Activated effector memory CD4-positive, alpha-beta T cell treated with anti-CD3 and anti-CD28 coated beads, Interleukin-2, amount 50 U/mL, for 16 hours (primary cell): ENCODE data around the gene PEDS1.
A peak's percentile ranks its signal among the peaks of the same experiment; 100 is the strongest.
"Not testable (repeated sequence)": the region's sequence is repeated elsewhere in the genome, so short reads cannot be mapped to it uniquely, and the experiment has no call there.

ENCODE experiments used
- DNase-seq: peaks from one replicate; pipeline ENCODE4 v3.0.0-alpha.2; 2020

PEDS1 gene

DNA sequence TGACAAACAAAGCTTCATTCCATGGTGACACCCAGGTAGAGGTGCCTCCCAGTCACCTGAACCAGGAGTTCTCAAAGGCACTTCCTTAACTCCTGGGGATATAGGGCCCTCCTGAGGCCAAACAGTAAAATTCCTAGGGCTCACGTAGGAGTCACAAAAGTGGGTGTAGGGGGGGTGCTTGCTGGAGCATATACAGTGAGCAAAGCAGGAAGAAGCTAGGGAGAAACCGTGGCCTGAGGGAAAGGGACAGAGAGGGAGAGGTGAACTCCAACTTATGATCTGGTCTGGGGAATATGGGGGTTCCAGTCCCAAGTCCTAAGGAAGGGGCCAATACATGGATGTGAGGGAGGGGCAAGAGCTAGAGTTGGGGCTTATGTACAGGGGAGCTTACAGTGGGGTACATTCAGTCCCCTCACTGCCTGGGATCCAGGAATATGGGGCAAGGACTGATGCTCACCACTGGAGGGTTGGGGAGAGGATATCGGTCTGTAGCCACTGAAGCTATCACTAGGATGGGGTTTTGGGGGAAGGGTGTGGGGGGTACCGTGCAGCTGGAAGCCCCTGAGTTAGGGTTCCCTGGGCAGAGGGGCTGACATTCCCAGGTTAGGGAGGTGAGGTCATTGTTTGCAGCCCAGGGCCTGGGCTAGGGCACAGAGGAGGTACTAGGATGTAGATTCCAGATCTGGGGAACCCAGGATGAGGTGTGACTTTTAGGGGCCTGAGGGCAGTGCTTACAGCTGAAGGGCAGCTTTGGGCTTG is 950 bp downstream of the PEDS1 start:
- DNase-seq: no peak

DNA sequence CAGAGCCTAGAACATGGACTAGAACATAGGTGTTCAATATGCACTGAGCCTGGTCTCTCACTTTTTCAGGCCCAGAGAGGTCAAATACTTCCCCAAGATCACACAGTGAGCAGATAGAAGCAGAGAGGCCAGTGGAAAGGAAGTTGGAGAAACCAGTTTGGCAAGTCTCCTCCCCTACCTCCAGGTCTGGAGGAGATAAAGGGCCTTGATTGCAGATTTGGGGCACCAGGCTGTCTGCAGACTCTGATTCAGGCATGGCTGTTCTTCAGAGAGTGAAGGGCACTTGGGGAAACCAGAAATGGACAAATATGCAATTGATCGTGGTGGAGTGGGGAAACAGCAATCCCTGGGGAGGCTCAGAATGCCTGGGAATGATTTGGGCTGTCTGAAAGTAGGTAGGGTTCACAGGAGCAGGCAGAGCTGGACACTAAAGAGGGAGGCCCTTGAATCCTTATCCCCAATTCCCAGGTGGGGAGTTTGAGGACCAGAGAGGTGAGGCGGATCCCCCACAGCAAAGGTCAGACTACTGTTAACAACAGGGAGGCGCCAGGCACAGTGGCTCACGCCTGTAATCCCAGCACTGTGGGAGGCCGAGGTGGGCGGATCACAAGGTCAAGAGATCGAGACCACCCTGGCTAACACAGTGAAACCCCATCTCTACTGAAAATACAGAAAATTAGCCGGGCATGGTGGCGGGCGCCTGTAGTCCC is 2.3 kb downstream of the PEDS1 start:
- DNase-seq: no peak

DNA sequence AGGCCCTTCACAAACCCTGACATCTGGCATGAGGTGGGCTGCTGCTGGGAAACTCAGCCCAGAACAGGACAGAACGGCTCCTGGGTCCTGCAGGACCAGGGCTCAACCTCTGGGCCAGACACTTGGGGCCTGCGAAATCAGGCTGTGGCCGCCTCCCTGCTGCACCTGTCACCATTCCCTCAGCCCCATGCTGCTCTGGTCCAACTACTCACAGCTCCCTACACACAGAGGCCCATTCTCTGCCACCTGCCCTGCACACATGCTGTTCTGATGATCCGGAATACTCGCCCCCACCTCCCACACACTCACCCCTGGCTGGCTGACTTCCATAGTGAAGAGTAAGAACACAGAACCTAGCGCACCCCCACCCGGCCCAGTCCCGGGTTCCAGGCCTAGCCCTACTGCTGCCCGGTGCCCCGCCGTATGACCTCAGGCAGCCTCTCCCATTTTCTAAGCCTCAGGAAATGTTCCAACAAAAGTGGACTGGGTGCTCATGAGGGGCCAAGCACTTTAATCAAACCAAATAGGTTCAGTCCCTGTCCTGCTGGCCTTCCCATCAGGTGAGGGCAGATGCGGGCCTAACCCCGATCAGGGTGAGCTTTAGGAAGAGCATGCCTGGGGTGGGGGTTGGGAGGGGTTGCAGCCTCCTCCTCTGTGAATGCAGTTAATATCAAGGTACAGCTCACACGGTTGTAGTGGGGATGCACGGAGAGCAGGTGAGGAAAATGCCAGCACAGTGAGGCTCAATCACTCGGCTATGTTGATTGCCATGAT is 3.9 kb downstream of the PEDS1 start:
- no peak for DNase-seq

DNA sequence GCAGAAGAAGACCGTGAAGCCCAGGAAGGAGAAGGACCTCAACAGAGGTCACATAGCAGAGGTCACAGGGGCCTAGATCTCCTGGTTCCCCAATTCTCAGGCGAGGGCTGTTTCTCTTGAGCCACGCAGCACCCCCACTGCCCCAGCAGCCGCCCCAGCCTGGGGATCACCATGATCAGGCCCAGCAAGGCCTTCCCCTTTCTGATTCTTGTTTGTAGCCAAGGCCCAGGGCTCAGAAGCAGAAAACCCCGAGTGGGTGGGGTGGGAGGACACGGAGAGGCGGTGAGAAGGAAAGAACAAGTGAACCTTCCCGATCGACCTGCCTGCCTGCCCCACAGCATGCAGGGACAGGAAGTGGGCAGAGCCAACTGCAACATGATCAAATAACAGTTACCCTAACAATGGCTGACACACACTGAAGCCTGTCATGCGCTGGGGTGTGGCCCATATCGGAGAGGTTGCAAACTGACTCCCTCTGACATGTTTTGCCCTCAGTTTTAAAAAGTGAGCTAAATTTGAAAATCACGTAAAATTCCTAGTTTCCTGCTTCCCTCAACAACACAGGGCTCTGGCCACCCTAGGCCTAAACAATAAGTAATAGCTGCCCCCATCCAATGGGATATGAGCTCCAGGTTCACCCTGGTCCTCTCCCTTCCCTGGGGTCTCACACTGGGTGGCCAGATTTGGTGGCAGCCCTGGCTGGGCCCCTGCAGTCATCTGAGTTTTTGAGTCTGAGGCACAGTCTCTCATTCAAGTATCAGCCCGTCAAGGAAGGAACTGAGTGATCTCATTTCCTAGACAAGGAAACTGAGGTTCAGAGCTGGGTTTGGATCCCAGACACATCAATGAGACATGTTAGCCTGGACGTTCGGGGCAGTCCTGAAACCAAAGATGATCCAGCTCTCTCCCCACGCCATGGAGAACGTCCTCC is 6.5 kb downstream of the PEDS1 start:
- peak; percentile 91 for DNase-seq

DNA sequence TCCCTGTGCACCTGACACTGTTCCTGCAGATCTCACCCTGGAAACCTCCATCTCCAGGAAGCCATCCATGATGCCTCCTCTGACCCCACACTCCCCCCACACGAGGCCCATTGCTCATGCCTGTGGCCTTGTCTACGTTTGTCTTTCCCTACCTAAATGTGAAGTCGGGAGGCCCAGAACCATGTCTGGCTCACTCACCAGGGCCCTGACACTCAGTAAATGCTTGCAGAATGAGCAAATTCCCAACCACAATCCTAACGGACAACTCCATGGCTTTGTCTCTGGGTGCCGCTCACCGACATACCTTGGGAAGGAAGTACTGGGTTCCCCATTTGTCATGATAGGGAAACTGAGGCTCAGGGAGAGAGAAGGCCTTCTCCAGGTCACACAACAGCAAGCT is 7.3 kb downstream of the PEDS1 start:
- no peak for DNase-seq

DNA sequence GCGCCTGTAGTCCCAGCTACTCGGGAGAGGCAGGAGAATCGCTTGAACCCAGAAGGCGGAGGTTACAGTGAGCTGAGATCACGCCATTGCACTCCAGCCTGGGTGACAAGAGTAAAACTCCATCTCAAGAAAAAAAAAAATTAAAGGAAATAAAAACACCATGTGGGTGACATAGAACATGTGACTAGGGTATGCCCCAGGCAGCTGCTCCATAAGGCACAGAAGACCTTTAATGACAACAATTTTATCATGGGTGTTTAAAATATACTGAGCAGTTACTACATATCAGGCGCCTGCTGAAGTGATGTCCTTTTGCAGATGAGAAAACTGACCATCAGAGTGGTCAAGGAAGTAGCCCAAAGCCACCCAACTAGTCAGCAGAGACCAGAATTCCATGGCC is 8.0 kb downstream of the PEDS1 start:
- no peak for DNase-seq

DNA sequence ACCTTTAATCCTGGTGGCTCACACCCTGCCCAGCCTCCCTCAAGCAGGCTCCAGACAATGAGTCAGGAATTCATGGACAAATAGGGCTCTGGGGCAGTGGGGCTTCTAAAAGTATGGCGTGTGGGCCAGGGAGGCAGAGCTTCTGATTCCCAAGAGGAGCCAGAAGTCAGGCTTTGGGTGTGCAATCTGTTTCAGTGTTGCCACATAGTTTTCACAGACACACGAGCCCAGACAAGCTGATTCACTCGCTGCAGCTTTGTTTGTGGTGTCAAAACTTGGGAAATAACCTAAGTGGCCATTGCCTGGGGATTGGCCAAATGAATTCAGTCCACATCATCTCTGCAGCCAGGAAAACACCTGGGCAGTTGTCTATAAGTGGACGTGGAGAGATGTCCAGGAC is 9.2 kb downstream of the PEDS1 start:
- DNase-seq: no peak

DNA sequence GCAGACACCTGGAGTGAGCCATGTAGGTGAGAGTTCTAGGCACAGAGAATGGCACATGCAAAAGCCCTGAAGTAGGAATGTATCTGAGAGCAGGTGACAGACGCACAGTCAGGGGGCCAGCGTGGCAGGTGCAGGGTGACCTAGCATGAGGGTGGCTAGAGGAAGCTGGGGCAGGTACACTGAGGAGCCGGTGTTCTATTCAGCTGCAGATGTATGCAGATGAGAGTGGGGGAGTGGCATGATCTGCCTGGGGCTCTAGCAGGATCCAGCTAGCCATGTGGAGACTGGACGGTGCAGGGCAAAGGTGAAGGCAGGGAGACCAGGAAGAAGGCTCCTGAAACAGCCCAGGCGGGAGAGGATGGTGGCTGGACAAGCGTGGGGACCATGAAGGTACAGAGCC is 10.7 kb downstream of the PEDS1 start:
- no peak for DNase-seq

DNA sequence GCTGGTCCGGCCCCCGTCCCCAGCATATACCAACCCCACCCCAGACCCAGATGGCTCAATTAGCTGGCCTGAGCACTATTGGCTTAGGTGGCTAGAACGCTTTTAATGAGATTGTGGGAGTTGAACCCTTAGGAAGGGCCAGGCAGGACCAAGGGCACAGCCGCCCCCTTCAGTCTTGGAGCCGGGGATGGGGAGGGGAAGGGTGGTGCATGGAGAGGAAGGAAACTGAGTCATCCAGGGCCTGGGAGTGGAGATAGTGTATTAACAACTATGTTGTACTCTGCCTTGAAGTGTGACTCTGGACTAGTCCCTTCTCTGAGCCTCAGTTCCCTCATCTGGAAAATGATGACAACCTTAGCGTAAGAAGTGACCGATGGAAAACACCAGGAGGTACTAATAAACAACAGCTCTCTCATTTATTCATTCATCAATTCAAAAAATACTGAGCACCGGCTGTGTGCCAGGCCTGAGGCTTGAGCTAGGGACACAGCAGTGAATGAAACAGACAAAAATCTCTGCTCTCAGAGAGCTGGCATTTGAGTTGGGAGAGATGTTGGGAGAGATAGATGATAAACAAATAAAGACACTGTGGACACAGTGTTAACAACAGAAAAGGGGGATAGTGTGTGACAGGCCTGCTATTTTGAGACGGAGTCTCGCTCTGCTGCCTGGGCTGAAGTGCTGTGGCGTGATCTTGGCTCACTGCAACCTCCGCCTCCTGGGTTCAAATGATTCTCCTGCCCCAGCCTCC is 11.5 kb downstream of the PEDS1 start:
- no peak for DNase-seq

DNA sequence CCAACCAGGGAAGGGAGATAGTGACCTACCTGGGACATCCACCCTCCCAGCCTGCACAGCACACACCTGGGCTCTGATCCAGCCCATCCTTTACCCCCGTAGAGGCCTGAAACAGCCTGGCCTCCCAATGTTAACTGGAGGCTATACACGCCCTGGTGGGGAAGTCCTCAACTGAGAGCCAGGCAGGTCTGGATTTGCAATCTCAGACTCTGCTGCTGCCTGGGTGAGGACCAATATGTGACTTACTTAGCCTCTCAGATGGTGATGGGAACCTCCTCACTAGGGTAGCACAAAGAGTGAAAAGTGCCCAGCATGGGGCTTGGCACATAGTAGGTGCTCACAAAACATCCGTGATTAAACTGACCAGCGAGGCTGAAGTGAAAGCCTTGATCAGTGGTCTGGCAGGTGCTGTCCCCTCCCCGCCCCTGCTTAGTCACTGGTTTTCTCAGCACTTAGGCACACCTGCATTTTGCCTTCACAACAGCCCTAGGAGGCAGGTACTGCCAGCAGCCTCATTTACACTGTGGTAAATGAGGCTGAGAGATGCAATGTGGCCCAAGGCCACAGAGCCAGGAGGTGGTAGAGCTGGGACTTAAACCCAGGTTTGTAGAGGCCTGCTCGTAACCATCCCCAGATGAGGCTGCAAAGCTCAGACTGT is 12.4 kb downstream of the PEDS1 start:
- DNase-seq: no peak

DNA sequence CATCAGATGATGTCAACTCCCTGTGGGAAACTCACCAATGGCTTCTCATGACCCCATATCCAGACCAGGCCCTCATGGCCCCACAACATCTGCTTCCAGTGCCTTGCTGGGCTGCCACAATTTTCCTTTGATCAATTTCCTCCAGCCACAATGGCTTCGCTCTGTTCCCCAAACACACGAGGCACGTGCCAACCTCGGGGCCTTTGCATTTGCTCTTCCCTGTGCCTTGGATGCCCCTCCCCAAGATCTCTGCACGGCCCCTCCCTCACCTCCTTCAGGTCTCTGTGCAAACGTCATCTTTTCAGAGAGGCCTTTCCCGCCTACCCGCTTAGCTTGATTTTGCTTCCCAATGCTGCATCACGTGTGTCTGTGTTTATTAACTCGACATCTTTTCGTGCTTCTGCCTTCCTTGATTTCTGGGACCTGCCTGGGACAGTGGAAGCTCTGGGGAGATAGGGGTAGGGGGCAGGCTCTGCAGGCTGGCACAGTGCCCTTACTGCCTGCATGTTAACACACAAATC is 13.1 kb downstream of the PEDS1 start:
- no peak for DNase-seq

DNA sequence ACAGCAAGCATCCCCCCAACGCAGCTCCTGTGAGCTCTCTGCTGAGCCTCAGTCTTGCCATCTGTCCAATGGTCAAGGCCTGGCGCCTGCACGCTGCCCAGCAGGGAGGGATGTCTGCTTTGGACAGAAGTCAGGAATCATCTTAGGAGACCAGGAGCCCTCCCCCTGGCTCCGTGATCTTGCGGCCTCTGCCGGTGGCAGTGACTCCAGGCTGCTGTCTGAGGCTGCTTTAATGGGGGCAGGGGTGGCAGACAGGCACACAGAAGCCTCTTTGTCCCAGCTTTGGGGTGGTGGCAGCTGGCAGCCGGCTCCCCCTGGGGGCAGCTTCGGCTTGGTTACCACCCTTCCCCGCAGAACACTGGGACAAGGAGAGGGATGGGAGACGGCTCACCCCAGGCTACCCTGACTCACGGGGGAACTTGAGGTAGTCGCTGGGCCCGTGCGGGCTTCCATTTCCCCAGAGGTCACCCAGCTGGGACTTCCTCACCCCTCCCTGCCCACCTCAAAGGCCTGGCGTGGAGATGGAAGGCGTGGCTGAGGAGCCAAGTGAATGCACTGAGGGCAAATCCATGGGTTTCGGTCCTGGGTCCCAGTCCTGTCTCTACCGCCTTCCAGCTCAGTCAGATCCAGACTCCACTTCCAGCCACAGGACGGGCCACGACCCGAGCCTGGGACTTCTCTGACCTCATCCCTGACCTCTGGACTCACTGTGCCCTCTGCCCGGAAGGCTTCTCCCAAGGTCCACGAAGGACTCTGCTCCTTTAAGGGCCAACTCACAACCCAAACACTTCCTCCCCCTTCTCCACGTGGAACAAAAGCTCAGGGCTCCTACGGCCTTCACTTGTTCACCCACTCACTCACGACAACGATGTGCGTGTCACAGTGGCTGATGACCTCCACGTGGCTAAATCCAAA is 14.8 kb downstream of the PEDS1 start:
- no peak for DNase-seq

DNA sequence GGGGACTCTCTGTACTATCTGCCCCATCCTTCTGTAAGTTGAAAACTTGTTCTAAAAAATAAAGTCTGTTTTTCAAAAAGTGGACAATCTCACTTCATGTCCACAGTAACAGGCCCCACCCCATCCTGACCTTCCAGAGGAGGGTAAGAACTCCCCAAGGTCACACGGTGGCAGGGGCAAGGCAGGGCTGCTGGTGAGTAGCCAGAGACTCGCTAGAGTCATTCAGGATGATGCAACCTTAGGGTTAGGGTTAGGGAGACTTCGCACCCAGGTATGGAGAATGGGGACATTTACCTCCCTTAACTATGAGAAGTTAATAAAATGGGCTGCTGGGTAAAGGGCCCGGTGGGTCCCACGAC is 15.4 kb downstream of the PEDS1 start:
- no peak for DNase-seq

DNA sequence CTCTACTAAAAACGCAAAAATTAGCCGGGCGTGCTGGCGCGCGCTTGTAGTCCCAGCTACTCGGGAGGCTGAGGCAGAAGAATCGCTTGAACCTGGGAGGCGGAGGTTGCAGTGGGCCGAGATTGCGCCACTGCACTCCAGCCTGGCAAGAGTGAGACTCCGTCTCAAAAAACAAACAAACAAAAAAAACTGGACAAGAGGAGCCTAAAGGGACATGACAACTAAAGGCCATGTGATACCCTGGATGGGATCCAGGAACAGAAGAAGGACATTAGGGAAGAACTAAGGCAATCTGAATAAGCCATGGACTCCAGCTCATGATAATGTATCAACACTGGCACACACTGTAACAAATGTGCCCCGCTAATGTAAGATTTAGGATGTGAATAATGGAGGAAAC is 15.8 kb downstream of the PEDS1 start:
- DNase-seq: not testable (repeated sequence)

DNA sequence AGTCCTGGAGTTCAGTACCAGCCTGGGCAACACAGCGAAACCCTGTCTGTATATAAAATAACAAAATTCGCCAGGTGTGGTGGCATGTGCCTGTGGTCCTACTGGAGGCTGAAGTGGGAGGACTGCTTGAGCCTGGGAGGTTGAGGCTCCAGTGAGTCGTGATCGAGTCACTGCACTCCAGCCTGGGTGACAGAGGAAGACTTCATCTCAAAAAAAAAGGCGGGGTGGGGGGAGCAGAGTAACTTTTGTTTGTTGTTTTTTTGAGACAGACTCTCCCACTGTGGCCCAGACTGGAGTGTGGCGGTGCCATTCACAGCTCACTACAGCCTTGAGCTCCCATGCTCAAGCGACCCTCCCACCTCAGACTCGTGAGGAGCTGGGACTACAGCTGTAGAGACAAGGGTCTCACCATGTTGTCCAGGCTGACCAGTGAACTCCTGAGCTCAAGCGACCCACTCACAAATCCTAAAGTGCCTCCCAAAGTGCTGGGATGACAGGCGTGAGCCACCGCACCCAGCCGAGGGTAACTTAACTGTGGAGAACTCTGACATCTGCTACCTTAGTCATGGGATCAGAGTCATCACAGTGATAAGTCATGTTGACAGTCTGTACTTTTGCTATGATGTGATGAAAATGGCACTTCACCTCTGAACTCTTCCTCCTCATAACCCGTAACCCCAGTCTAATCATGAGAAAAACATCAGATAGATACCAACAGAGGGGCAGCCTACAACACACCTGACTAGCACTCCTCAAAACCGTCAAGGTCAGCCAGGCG is 16.5 kb downstream of the PEDS1 start:
- no peak for DNase-seq

DNA sequence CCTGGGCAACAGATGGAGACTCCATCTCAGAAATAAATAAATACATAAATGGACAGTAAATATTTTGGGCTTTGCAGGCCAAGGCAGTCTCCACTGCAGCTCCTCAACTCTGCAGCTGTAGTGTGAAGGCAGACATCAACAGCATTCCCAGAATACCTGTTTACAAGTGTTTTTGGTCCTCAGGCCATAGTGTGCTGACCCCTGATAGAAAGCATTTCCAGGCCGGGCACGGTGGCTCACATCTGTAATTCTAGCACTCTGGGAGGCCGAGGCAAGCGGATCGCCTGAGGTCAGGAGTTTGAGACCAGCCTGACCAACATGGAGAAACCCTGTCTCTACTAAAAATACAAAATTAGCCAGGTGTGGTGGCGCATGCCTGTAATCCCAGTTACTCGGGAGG is 18.4 kb downstream of the PEDS1 start:
- DNase-seq: not testable (repeated sequence)

DNA sequence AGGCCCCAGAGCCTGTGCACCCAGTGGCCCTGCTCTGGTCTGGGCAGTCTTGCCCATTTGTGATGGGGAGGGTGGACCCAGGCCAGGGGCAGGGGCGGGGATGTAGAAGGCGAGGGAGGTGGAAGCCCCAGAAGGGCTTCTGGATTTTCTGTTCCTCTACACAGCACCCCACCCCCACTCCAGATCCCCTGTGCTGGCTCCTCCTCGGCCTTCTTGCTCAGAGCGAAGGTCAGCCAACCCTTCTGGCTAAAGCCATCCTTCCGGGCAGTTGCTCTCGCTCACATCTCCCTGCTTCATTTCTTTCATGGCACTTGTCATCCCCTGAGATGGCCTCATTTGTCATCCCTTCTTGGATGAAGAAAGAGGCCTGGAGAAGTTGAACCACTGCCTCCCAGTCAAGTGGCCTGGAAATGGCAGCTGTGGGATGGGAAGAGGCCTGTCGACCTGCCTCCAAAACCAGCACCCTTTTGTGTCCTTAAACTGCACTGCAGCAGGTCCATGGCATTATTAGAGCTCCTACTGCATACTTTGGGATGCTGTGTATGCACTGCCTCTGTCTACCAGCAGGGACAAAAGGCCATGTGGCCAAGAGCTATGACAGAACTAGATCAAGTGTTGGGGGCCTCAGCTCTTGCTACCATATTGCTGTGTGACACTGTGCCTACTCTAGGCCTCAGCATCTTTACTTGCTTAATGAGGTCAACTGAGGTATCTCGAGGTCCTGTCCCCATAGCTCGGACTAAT is 19.9 kb downstream of the PEDS1 start:
- no peak for DNase-seq

DNA sequence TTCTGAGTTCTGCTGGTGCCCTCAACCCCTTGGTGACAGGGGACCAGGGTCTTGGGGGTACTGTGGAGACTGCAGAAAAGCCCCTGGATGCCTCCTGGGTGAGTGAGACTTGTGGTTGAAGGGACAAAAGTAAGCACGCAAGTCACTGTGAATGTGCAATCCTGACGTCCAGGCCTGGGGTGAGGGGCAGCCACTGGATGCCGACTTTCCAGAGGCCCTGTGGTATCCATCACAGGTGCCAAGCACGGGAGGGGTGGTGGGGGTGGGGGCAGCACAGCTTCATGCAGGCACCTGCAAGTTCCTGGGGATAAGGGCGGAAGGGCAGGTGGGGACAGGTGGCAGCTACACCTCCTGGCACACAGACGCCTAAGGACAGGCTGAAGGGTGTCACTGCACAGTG is 20.5 kb downstream of the PEDS1 start:
- DNase-seq: no peak

DNA sequence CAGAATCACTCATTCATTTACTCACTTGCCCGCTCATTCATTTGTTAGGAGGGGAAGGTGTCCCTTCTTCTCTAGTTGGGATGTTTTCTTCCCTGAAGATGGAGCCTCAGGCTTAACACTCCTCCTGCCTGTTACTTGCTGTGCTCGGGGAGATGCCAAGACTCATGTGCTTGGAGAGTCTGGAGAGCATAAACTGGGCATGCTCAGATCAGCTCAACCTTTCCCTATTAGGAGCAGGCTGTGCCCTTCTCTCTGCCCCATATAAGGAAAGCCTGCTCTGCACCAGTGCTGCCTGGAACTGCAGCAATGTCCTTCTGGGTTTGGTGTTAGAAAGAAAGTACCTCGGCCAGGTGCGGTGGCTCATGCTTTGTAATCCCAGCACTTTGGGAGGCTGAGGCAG is 22.5 kb downstream of the PEDS1 start:
- no peak for DNase-seq
